HG03159 (cell line): ENCODE measurements around the gene CADM2.

ENCODE experiments used
- ATAC-seq: cut with Tn5 transposase; IDR thresholded peaks from one replicate; pipeline ENCODE4 v1.9.1; 2021; ENCODE audit warnings: mild to moderate bottlenecking, moderate library complexity; ENCODE audit not compliant: unreplicated experiment

Gene CADM2

DNA sequence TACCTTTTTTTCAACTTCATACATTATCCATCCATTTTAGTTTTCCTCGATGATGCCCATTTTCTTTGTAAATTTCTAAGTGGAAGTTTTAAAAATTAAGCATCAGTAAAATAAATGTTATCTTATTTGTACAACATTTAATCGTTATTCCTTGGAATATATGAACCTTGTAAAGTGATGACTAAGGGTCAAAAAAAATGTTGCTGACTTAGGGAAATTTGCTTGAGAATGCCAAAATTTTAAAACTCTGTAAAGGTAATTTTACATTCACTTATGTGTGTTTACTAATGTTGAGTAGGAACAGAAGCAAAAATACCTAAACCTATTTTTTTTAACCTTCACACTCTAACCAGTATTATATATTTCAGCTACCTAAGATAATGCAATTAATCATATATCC, 1115.0 kb downstream of the CADM2 start:
- ATAC-seq, result no peak

DNA sequence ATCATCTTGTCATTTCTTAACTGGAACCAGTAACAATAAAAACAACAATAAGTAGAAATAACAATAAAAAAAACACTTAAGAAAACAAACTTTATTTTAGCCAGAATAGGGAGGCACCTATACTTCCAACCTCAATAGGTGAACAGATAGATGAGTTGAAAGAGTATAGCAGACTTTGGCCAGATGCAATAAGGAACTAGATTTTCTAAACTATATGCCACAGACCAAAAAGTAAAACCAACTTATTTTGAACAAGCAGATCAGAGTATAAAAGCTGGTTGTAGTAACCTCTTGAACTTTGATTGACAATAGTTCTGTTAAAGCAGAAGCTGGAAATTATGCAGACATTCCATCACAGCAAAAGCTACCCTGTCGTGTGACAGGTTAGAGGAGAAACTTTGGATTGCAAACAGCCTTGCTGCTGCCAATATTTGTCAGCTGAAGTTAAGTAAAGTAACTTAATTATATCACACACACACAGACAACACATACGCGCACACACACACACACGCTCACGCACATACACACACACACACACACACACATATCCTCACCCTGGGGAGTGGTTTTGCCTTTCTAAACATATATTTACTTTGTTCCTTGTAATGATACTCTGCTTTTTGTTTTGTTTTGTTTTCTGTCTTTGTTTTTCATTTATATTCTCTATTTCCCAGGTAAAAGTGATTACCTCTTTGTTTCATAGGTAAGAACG, 1128.5 kb downstream of the CADM2 start:
- ATAC-seq, result no peak

DNA sequence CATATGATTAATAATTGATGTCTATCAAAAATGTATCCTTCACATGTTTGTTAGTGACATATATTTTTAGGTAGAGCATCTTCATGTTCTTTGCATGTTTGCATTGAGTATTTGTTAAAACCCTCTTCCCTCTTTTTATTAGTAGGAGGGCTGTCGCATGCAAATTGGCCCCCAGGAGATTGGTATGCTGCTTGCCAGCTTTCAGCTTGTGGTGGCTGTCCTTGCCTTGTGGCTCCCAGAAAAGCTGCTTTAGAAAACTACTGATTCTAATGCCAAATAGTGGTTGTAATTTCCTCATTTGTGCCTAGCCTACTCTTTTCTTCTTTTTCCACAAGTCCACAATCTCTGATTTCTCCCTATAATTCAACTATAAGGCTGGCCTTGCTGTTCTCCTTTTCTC, 1145.4 kb downstream of the CADM2 start:
- ATAC-seq, result no peak

DNA sequence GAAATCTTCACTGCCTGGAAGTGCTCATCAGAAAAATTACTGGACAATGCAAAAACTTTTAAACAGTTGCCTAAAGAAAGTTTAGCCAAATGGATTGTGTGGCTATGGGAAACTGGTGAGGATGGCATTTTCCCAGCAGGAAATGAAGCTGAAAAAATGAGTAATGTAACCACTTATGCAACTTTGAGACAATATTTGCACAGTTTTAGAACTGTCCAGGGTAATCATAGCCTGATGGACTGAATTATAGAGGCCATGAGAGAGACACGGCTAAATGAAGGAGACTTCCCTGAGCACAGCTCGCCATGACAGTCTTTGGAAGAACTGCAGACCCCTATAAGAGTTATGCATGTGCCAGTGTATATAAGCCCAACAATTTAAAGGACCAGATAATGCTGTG, 1150.6 kb downstream of the CADM2 start:
- ATAC-seq, result no peak
